Natural killer cell treated with Interleukin-12 subunit alpha and Interleukin-12 subunit beta and Interleukin-15 and Interleukin-18, amount 100 ng/mL, for 72 hours (primary cell): ENCODE data around the gene FGF13. TPM values are rescaled to one million over a fixed set of nuclear protein-coding genes. Genes with fewer than 3 reads are reported as not detected.

ENCODE experiments used
- ATAC-seq, 2 donors: fragments of 150-1000 bp; cut with Tn5 transposase in 1 of 2; sonication (Bioruptor Pico), chemical (Tn5 transposase) in 1 of 2; 2 replicates each; pipeline ENCODE4 v1.10.0; 2021
- DNase-seq: peaks from one replicate; pipeline ENCODE4 v3.0.0; 2022; ENCODE audit warnings: low spot score
- H3K27ac Mint-ChIP-seq, 2 donors: 1 replicate in 1 of 2; 2 replicates in 1 of 2; pipeline ENCODE4 v1.8.0; 2022; ENCODE audit warnings: mixed read lengths in 2 of 2, mild to moderate bottlenecking in 1 of 2, moderate library complexity in 1 of 2
- H3K27me3 Mint-ChIP-seq, 2 donors: 1 replicate in 1 of 2; 2 replicates in 1 of 2; pipeline ENCODE4 v1.8.0; 2022; ENCODE audit warnings: mixed read lengths in 2 of 2
- H3K36me3 Mint-ChIP-seq: one replicate; pipeline ENCODE4 v1.8.0; 2022; ENCODE audit warnings: mixed read lengths
- H3K4me1 Mint-ChIP-seq, 2 donors: 1 replicate in 1 of 2; 2 replicates in 1 of 2; pipeline ENCODE4 v1.8.0; 2022; ENCODE audit warnings: low read depth in 2 of 2, mixed read lengths in 2 of 2, mild to moderate bottlenecking in 1 of 2
- H3K4me3 Mint-ChIP-seq: one replicate; pipeline ENCODE4 v1.8.0; 2022; ENCODE audit warnings: mixed read lengths
- H3K9me3 Mint-ChIP-seq: 2 replicates; pipeline ENCODE4 v1.8.0; 2022; ENCODE audit warnings: mixed read lengths
- total RNA-seq, 2 donors: library from RNA; stranded (reverse); gene quantifications; one replicate each; pipeline ENCODE4 v1.2.3, GENCODE V29; 2022

Gene FGF13
- total RNA-seq, 2 donors from 2014 or later, result not detected

- H3K36me3 Mint-ChIP-seq, result no peaks in the 10 kb centered on the region
- ATAC-seq (no peak), DNase-seq (no peak)
- H3K27ac Mint-ChIP-seq, result no peak overlapping the region
- peaks cover 14 to 28% of the 10 kb centered on the region in 2 donors for H3K27me3 Mint-ChIP-seq
- H3K4me3 Mint-ChIP-seq, result no peak overlapping the region
- H3K4me1 Mint-ChIP-seq, result no peaks in the 10 kb centered on the region
- no peaks in the 10 kb centered on the region for H3K9me3 Mint-ChIP-seq
Measured at GRCh38 chrX:138708268-138708667, 3.2 kb downstream of the FGF13 start.

GRCh38 chrX:138704596-138704995 lies 6.9 kb downstream of the FGF13 start:
- no peaks in the 10 kb centered on the region for H3K36me3 Mint-ChIP-seq
- no peak overlapping the region for H3K27ac Mint-ChIP-seq
- H3K4me3 Mint-ChIP-seq, result no peak overlapping the region
- H3K27me3 Mint-ChIP-seq, result peaks cover 2 to 21% of the 10 kb centered on the region in 2 donors
- H3K4me1 Mint-ChIP-seq, result no peaks in the 10 kb centered on the region
- H3K9me3 Mint-ChIP-seq, result no peaks in the 10 kb centered on the region
- DNase-seq (no peak), ATAC-seq (no peak)

GRCh38 chrX:138704101-138704500 lies 7.4 kb downstream of the FGF13 start:
- ATAC-seq (no peak), DNase-seq (no peak)
- Mint-ChIP-seq H3K4me3 (no peak overlapping the region), H3K36me3 (no peaks in the 10 kb centered on the region), H3K9me3 (no peaks in the 10 kb centered on the region), H3K27ac (no peak overlapping the region), H3K4me1 (no peaks in the 10 kb centered on the region), H3K27me3 (peaks cover 0 to 24% of the 10 kb centered on the region in 2 donors)

- Mint-ChIP-seq H3K27ac (no peak overlapping the region), H3K4me3 (no peak overlapping the region), H3K4me1 (no peaks in the 10 kb centered on the region), H3K36me3 (no peaks in the 10 kb centered on the region), H3K27me3 (peaks cover 0 to 13% of the 10 kb centered on the region in 2 donors), H3K9me3 (no peaks in the 10 kb centered on the region)
- DNase-seq (no peak), ATAC-seq (no peak)
Measured at GRCh38 chrX:138692591-138692990, 18.9 kb downstream of the FGF13 start.

- ATAC-seq, result no peak
- Mint-ChIP-seq H3K9me3 (no peaks in the 10 kb centered on the region), H3K27ac (no peak overlapping the region), H3K4me3 (no peak overlapping the region), H3K27me3 (peaks cover 0 to 14% of the 10 kb centered on the region in 2 donors), H3K36me3 (no peaks in the 10 kb centered on the region), H3K4me1 (no peaks in the 10 kb centered on the region)
- DNase-seq, result no peak
Measured at GRCh38 chrX:138691186-138691585, 20.3 kb downstream of the FGF13 start.

- no peak overlapping the region for H3K27ac Mint-ChIP-seq
- no peaks in the 10 kb centered on the region for H3K36me3 Mint-ChIP-seq
- ATAC-seq, result no peak
Measured at GRCh38 chrX:138690591-138690990, 20.9 kb downstream of the FGF13 start.

GRCh38 chrX:138683600-138683999 lies 27.9 kb downstream of the FGF13 start:
- H3K36me3 Mint-ChIP-seq, result no peaks in the 10 kb centered on the region
- H3K27me3 Mint-ChIP-seq, result peaks cover 0 to 7% of the 10 kb centered on the region in 2 donors
- no peak overlapping the region for H3K4me3 Mint-ChIP-seq
- ATAC-seq (no peak), DNase-seq (no peak)
- no peak overlapping the region for H3K27ac Mint-ChIP-seq
- H3K9me3 Mint-ChIP-seq, result no peaks in the 10 kb centered on the region
- no peaks in the 10 kb centered on the region for H3K4me1 Mint-ChIP-seq

More at GRCh38 chrX:138690591-138690990, 20.9 kb downstream of the FGF13 start:
- H3K4me3 Mint-ChIP-seq, result no peak overlapping the region
- H3K4me1 Mint-ChIP-seq, result no peaks in the 10 kb centered on the region
- no peaks in the 10 kb centered on the region for H3K9me3 Mint-ChIP-seq
- no peak for DNase-seq
- peaks cover 0 to 10% of the 10 kb centered on the region in 2 donors for H3K27me3 Mint-ChIP-seq

- peaks cover 0 to 8% of the 10 kb centered on the region in 2 donors for H3K27me3 Mint-ChIP-seq
- no peaks in the 10 kb centered on the region for H3K9me3 Mint-ChIP-seq
- H3K4me3 Mint-ChIP-seq, result no peak overlapping the region
- no peak overlapping the region for H3K27ac Mint-ChIP-seq
- DNase-seq, result no peak
- H3K4me1 Mint-ChIP-seq, result no peaks in the 10 kb centered on the region
- no peak for ATAC-seq
- no peaks in the 10 kb centered on the region for H3K36me3 Mint-ChIP-seq
Measured at GRCh38 chrX:138669693-138670092, 41.8 kb downstream of the FGF13 start.

GRCh38 chrX:138664466-138664865 lies 47.1 kb downstream of the FGF13 start:
- Mint-ChIP-seq H3K4me1 (no peaks in the 10 kb centered on the region), H3K36me3 (no peaks in the 10 kb centered on the region), H3K9me3 (no peaks in the 10 kb centered on the region), H3K4me3 (no peak overlapping the region), H3K27ac (no peak overlapping the region), H3K27me3 (peaks cover 0 to 10% of the 10 kb centered on the region in 2 donors)
- DNase-seq, result no peak
- no peak for ATAC-seq

GRCh38 chrX:138664016-138664415 lies 47.5 kb downstream of the FGF13 start:
- H3K36me3 Mint-ChIP-seq, result no peaks in the 10 kb centered on the region
- DNase-seq (no peak), ATAC-seq (no peak)
- H3K9me3 Mint-ChIP-seq, result no peaks in the 10 kb centered on the region
- no peak overlapping the region for H3K27ac Mint-ChIP-seq
- H3K27me3 Mint-ChIP-seq, result peaks cover 0 to 10% of the 10 kb centered on the region in 2 donors
- no peaks in the 10 kb centered on the region for H3K4me1 Mint-ChIP-seq
- H3K4me3 Mint-ChIP-seq, result no peak overlapping the region

GRCh38 chrX:138651494-138651893 lies 60.0 kb downstream of the FGF13 start:
- DNase-seq (no peak), ATAC-seq (no peak)
- H3K4me1 Mint-ChIP-seq, result no peaks in the 10 kb centered on the region
- H3K9me3 Mint-ChIP-seq, result no peaks in the 10 kb centered on the region
- no peak overlapping the region for H3K4me3 Mint-ChIP-seq
- no peak overlapping the region for H3K27ac Mint-ChIP-seq
- H3K36me3 Mint-ChIP-seq, result no peaks in the 10 kb centered on the region
- peaks cover 0 to 3% of the 10 kb centered on the region in 2 donors for H3K27me3 Mint-ChIP-seq

- Mint-ChIP-seq H3K36me3 (no peaks in the 10 kb centered on the region), H3K27ac (no peak overlapping the region), H3K9me3 (no peaks in the 10 kb centered on the region), H3K4me1 (no peaks in the 10 kb centered on the region), H3K27me3 (peaks cover 0 to 6% of the 10 kb centered on the region in 2 donors), H3K4me3 (no peak overlapping the region)
- no peak for ATAC-seq
- DNase-seq, result no peak
Measured at GRCh38 chrX:138648568-138648967, 62.9 kb downstream of the FGF13 start.

GRCh38 chrX:138638996-138639395 lies 72.5 kb downstream of the FGF13 start:
- no peak overlapping the region for H3K27ac Mint-ChIP-seq
- peaks cover 0 to 5% of the 10 kb centered on the region in 2 donors for H3K27me3 Mint-ChIP-seq
- ATAC-seq (no peak), DNase-seq (no peak)
- no peaks in the 10 kb centered on the region for H3K36me3 Mint-ChIP-seq
- H3K9me3 Mint-ChIP-seq, result no peaks in the 10 kb centered on the region
- H3K4me3 Mint-ChIP-seq, result no peak overlapping the region
- H3K4me1 Mint-ChIP-seq, result no peaks in the 10 kb centered on the region
